Mesendoderm (in vitro differentiated cells): ENCODE results near the gene ABTB2.

Experiments used
- DNase-seq: peaks from one replicate; pipeline ENCODE4 v3.0.0; 2013
- H2AK5ac ChIP-seq: 2 replicates; pipeline ENCODE4 v1.6.1; 2013; ENCODE audit warnings: low read length, inconsistent platforms
- H2BK120ac ChIP-seq: 2 replicates; pipeline ENCODE4 v1.6.1; 2013; ENCODE audit warnings: low read depth, mild to moderate bottlenecking, low read length, moderate library complexity, mixed read lengths
- H2BK15ac ChIP-seq: replicated peaks from 2 replicates; pipeline ENCODE4 v1.6.1; 2013; ENCODE audit warnings: low read depth, mild to moderate bottlenecking, moderate library complexity
- H2BK5ac ChIP-seq: 2 replicates; pipeline ENCODE4 v1.6.1; 2013; ENCODE audit warnings: low read length, inconsistent platforms
- H3K18ac ChIP-seq: 2 replicates; pipeline ENCODE4 v1.6.1; 2013; ENCODE audit warnings: mild to moderate bottlenecking, low read length, mixed read lengths
- H3K23ac ChIP-seq: one replicate; pipeline ENCODE4 v1.6.1; 2013; ENCODE audit warnings: low read length
- H3K27ac ChIP-seq: 2 replicates; pipeline ENCODE4 v1.5.1; 2013; ENCODE audit warnings: low read depth, mild to moderate bottlenecking, inconsistent platforms, low read length, moderate library complexity
- H3K27me3 ChIP-seq: 2 replicates; pipeline ENCODE4 v1.6.1; 2013; ENCODE audit warnings: low read length, control low read depth, mild to moderate bottlenecking, inconsistent platforms; ENCODE audit not compliant: insufficient read depth, poor library complexity
- H3K36me3 ChIP-seq: 2 replicates; pipeline ENCODE4 v1.6.1; 2013; ENCODE audit warnings: low read length, inconsistent platforms; ENCODE audit not compliant: control insufficient read depth, insufficient read depth
- H3K4ac ChIP-seq: one replicate; pipeline ENCODE4 v1.6.1; 2013; ENCODE audit warnings: low read depth, mild to moderate bottlenecking, low read length, moderate library complexity
- H3K4me1 ChIP-seq: 2 replicates; pipeline ENCODE4 v1.6.1; 2013; ENCODE audit warnings: low read depth, low read length, inconsistent platforms; ENCODE audit not compliant: control insufficient read depth
- H3K4me2 ChIP-seq: 2 replicates; pipeline ENCODE4 v1.6.1; 2013; ENCODE audit warnings: low read length
- H3K4me3 ChIP-seq: 2 replicates; pipeline ENCODE4 v1.5.1; 2013; ENCODE audit warnings: mild to moderate bottlenecking, low read length
- H3K56ac ChIP-seq: one replicate; pipeline ENCODE4 v1.6.1; 2013; ENCODE audit warnings: low read length
- H3K79me1 ChIP-seq: 2 replicates; pipeline ENCODE4 v1.6.1; 2013; ENCODE audit warnings: low read length, inconsistent platforms
- H3K79me2 ChIP-seq: 2 replicates; pipeline ENCODE4 v1.6.1; 2013; ENCODE audit warnings: mild to moderate bottlenecking, low read length; ENCODE audit not compliant: control insufficient read depth, insufficient read depth
- H3K9ac ChIP-seq: 2 replicates; pipeline ENCODE4 v1.6.1; 2013; ENCODE audit warnings: low read length, inconsistent platforms
- H4K5ac ChIP-seq: one replicate; pipeline ENCODE4 v1.6.1; 2013; ENCODE audit warnings: low read length
- H4K8ac ChIP-seq: one replicate; pipeline ENCODE4 v1.6.1; 2013; ENCODE audit warnings: low read depth, mild to moderate bottlenecking, control low read depth, low read length, moderate library complexity
- WGBS: extraction: QIAGEN DNeasy Blood & Tissue Kit; methylation state at CpG from one replicate; pipeline ENCODE4 v1.1.7; 2013; ENCODE audit warnings: low lambda C conversion rate, missing lambda C conversion rate; ENCODE audit not compliant: insufficient coverage; ENCODE audit errors: extremely low coverage; 5-methylcytosine and 5-hydroxymethylcytosine counted together

ABTB2 gene

DNA sequence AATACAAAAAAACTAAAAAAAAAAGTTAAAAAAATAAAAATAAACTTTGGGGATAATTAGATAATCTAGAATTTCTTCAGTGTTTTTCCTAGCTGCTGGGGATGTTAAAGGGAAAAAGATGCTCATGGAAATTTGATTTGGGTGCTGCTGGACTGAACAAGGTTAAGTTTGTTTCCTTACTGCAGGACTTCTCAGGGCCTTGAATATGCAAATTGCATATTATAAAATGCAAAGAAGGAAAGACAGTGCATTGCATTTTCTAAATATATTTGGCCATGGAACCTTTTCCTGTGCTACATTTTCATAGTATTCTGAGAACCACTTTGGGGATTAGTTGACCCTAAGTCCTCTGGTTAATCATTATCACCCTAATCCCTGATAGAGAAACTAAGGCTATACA is 79.6 kb downstream of the ABTB2 start:
- H3K4me1 ChIP-seq, result no peaks in the 10 kb centered on the region
- no peak overlapping the region for H3K9ac ChIP-seq
- H2BK5ac ChIP-seq, result no peak overlapping the region
- H3K4me2 ChIP-seq, result no peak overlapping the region
- no peak for DNase-seq
- H3K79me2 ChIP-seq, result no peaks in the 10 kb centered on the region
- no peak overlapping the region for H3K56ac ChIP-seq
- no peak overlapping the region for H4K8ac ChIP-seq
- H3K36me3 ChIP-seq, result no peaks in the 10 kb centered on the region
- H3K79me1 ChIP-seq, result no peaks in the 10 kb centered on the region
- H2BK120ac ChIP-seq, result no peak overlapping the region
- H3K23ac ChIP-seq, result no peak overlapping the region
- no peaks in the 10 kb centered on the region for H3K27me3 ChIP-seq
- H3K4ac ChIP-seq, result no peak overlapping the region
- H3K18ac ChIP-seq, result no peak overlapping the region
- H2AK5ac ChIP-seq, result no peak overlapping the region
- H2BK15ac ChIP-seq, result no peak overlapping the region
- no peak overlapping the region for H3K4me3 ChIP-seq
- no peak overlapping the region for H4K5ac ChIP-seq
- H3K27ac ChIP-seq, result no peak overlapping the region

DNA sequence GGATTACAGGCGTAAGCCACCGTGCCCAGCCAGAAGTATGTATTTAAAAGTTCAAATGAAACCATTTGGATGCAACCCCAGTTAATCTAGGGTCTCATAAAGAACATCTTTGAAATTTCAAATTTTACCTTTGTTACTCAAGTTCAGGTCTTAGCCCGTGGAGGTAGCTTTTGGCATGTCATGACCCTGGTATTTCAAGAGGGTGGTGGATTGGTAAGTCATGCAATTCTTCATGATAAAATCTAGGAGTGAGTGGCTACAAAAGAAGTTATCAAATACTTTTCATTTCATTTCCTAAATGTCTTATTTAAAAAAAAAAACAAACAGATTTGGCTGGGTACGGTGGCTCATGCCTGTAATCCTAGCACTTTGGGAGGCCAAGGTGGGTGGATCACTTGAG is 80.6 kb downstream of the ABTB2 start:
- no peak overlapping the region for H4K5ac ChIP-seq
- H4K8ac ChIP-seq, result no peak overlapping the region
- H3K18ac ChIP-seq, result no peak overlapping the region
- H3K4me2 ChIP-seq, result no peak overlapping the region
- DNase-seq, result no peak
- no peak overlapping the region for H2BK120ac ChIP-seq
- H2AK5ac ChIP-seq, result no peak overlapping the region
- no peak overlapping the region for H3K27ac ChIP-seq
- WGBS, result no CpG with 5 or more reads among the region's 4 CpGs
- H3K23ac ChIP-seq, result no peak overlapping the region
- H3K4me1 ChIP-seq, result no peaks in the 10 kb centered on the region
- no peak overlapping the region for H2BK5ac ChIP-seq
- no peaks in the 10 kb centered on the region for H3K27me3 ChIP-seq
- no peaks in the 10 kb centered on the region for H3K79me2 ChIP-seq
- no peak overlapping the region for H3K4ac ChIP-seq
- H3K56ac ChIP-seq, result no peak overlapping the region
- no peak overlapping the region for H2BK15ac ChIP-seq
- H3K4me3 ChIP-seq, result no peak overlapping the region
- no peaks in the 10 kb centered on the region for H3K36me3 ChIP-seq
- no peaks in the 10 kb centered on the region for H3K79me1 ChIP-seq
- no peak overlapping the region for H3K9ac ChIP-seq

DNA sequence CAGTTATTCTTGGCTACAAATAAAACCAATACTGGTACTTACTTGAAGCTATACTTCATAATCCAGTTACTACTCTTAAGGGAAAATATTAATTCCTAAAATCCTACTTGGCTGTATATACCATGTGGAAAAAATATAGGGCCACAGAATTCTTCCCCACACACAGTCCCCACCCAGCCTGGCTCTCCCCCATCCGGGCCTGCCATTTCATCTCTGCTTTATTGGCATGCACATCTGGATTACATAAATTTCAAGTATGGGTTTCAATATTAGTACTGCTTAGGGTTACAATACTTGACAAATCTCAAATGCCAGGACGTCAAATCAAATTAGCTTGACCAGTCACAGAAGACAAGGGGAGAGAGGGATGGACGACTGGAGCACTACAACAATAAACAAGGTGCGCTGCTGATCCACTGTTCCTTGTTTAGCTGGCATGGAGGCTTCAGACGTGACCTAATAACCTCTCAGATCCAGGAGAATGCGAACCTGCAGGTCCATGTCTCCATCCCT is 81.4 kb downstream of the ABTB2 start:
- H3K4me2 ChIP-seq, result no peak overlapping the region
- no peaks in the 10 kb centered on the region for H3K36me3 ChIP-seq

DNA sequence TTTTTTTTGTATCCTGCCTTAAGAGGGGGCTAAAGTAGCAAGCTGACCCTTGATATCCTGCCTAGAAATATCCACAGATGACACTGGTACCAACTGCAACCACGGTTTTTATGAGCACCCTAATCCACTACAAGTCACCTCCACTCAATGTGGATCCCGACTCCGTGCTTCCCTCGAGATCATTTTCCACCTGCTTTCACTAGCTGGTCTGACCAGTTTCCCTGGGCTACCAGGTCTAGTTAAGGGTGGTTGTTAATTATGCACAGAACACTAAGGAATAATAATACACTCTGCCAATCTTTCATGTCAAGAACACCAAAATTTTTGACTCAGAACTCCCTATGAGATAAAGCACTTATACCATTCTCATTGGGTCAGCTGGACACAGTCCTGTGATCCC is 82.3 kb downstream of the ABTB2 start:
- no peak overlapping the region for H4K5ac ChIP-seq
- no peaks in the 10 kb centered on the region for H3K79me2 ChIP-seq
- H2BK5ac ChIP-seq, result no peak overlapping the region
- no peak overlapping the region for H3K56ac ChIP-seq
- H3K4me3 ChIP-seq, result no peak overlapping the region
- H3K27me3 ChIP-seq, result no peaks in the 10 kb centered on the region
- no peak overlapping the region for H3K9ac ChIP-seq
- H2BK15ac ChIP-seq, result no peak overlapping the region
- H3K36me3 ChIP-seq, result no peaks in the 10 kb centered on the region
- H2BK120ac ChIP-seq, result no peak overlapping the region
- WGBS, result no CpG with 5 or more reads among the region's 4 CpGs
- H4K8ac ChIP-seq, result no peak overlapping the region
- H3K27ac ChIP-seq, result no peak overlapping the region
- no peak overlapping the region for H3K23ac ChIP-seq
- H3K4me2 ChIP-seq, result no peak overlapping the region
- DNase-seq, result no peak
- no peaks in the 10 kb centered on the region for H3K79me1 ChIP-seq
- no peak overlapping the region for H3K4ac ChIP-seq
- no peaks in the 10 kb centered on the region for H3K4me1 ChIP-seq
- H3K18ac ChIP-seq, result no peak overlapping the region
- H2AK5ac ChIP-seq, result no peak overlapping the region

More for the DNA sequence above, 81.4 kb downstream of the ABTB2 start:
- H2BK120ac ChIP-seq, result no peak overlapping the region
- H2BK15ac ChIP-seq, result no peak overlapping the region
- no peak overlapping the region for H3K4me3 ChIP-seq
- no peak overlapping the region for H2BK5ac ChIP-seq
- no peak for DNase-seq
- no peak overlapping the region for H3K23ac ChIP-seq
- no peak overlapping the region for H3K4ac ChIP-seq
- H2AK5ac ChIP-seq, result no peak overlapping the region
- H3K79me2 ChIP-seq, result no peaks in the 10 kb centered on the region
- no peaks in the 10 kb centered on the region for H3K4me1 ChIP-seq
- H4K5ac ChIP-seq, result no peak overlapping the region
- no peak overlapping the region for H3K9ac ChIP-seq
- no peaks in the 10 kb centered on the region for H3K79me1 ChIP-seq
- no CpG with 5 or more reads among the region's 6 CpGs for WGBS
- H3K56ac ChIP-seq, result no peak overlapping the region
- H3K27ac ChIP-seq, result no peak overlapping the region
- H4K8ac ChIP-seq, result no peak overlapping the region
- H3K18ac ChIP-seq, result no peak overlapping the region
- no peaks in the 10 kb centered on the region for H3K27me3 ChIP-seq

DNA sequence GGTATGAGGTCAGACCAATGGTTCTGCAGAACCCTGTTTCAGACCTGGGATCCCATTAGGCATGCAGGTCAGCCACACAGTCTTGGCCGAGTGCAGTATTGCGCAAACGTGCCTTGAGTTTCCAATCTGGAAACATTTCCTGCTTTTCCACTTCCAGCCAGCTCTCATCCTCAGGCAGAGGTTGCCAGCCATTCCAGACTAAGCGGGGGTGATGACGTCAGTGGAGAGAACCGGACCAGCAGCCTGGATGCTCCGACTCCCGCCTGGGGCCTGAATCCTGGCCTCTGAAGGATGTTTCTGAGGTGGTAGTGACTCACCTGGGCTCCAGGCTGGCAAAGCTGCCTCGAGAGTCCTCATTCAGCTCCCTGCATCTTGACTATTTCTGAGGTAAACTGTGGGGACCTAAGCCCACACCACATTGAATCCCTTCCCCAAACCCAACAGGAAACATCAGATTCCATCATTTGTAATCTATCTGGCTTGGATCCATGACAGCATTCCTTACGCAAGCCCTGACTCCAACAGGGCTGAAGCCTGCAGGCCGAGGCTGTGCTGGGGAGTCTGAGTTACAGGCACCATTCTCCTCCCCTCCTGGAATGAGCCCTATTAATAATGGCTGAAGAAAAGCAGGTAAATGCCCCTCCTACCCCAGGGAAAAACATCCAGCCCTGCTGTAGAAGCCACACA is 83.0 kb downstream of the ABTB2 start:
- H3K4ac ChIP-seq, result no peak overlapping the region
- H2BK120ac ChIP-seq, result no peak overlapping the region
- no peak overlapping the region for H4K8ac ChIP-seq
- WGBS, result no CpG with 5 or more reads among the region's 11 CpGs
- no peaks in the 10 kb centered on the region for H3K36me3 ChIP-seq
- no peak overlapping the region for H3K56ac ChIP-seq
- no peaks in the 10 kb centered on the region for H3K79me1 ChIP-seq
- no peak overlapping the region for H2BK15ac ChIP-seq
- no peak overlapping the region for H3K18ac ChIP-seq
- no peaks in the 10 kb centered on the region for H3K79me2 ChIP-seq
- no peaks in the 10 kb centered on the region for H3K4me1 ChIP-seq
- no peak overlapping the region for H2BK5ac ChIP-seq
- no peak overlapping the region for H3K23ac ChIP-seq
- H4K5ac ChIP-seq, result no peak overlapping the region
- H3K27ac ChIP-seq, result no peak overlapping the region
- no peak overlapping the region for H2AK5ac ChIP-seq
- H3K4me2 ChIP-seq, result no peak overlapping the region
- no peak overlapping the region for H3K9ac ChIP-seq
- H3K4me3 ChIP-seq, result no peak overlapping the region
- H3K27me3 ChIP-seq, result no peaks in the 10 kb centered on the region
- DNase-seq, result peak; percentile 56

DNA sequence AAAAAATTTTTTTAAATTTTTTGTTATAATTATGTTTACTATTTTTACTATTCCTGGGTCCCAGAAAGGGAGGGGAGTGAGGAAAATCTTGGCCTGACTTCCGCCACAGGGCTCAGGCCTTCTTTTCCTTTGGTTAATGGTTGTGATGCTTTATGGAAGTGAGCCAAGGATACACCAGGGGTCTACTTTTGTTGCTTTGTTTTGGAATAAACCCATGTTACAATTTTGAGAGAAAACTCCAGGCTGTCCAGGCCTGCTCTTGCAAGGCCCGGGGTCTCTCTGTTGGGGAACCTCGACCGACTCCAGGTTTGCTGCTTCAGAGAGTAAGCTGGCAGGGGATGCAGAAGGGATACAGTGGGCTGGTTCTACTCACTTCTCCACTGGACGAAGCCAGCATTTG is 84.7 kb downstream of the ABTB2 start:
- no peak overlapping the region for H3K9ac ChIP-seq
- H3K36me3 ChIP-seq, result no peaks in the 10 kb centered on the region
- WGBS, result no CpG with 5 or more reads among the region's 5 CpGs
- H4K8ac ChIP-seq, result no peak overlapping the region
- H2BK15ac ChIP-seq, result no peak overlapping the region
- no peak overlapping the region for H3K56ac ChIP-seq
- H3K4me2 ChIP-seq, result no peak overlapping the region
- no peak overlapping the region for H4K5ac ChIP-seq
- no peaks in the 10 kb centered on the region for H3K79me2 ChIP-seq
- DNase-seq, result no peak
- no peak overlapping the region for H3K4ac ChIP-seq
- H2BK5ac ChIP-seq, result no peak overlapping the region
- H3K18ac ChIP-seq, result no peak overlapping the region
- H3K4me3 ChIP-seq, result no peak overlapping the region
- H2BK120ac ChIP-seq, result no peak overlapping the region
- H2AK5ac ChIP-seq, result no peak overlapping the region
- H3K23ac ChIP-seq, result no peak overlapping the region
- no peaks in the 10 kb centered on the region for H3K4me1 ChIP-seq
- no peaks in the 10 kb centered on the region for H3K79me1 ChIP-seq
- no peak overlapping the region for H3K27ac ChIP-seq
- no peaks in the 10 kb centered on the region for H3K27me3 ChIP-seq
